ENCODE data around the gene RUBCN. TPM values are rescaled to one million over a fixed set of nuclear protein-coding genes. Genes with fewer than 3 reads are reported as not detected.
"Not testable (repeated sequence)": the region's sequence is repeated elsewhere in the genome, so short reads cannot be mapped to it uniquely, and the experiment has no call there.

Gene RUBCN
- total and polyA plus RNA-seq, 10 of the 15 experiments (the other 5 are each of a cell fraction or from before 2014, with no cell fraction given) = 15.5 to 79.9 (median 40.4) TPM

- ATAC-seq; RAD21 ChIA-PET (ENCODE audit: unreplicated experiment); FAIRE-seq; in situ Hi-C loops (cut with MboI); H3K4me3 ChIP-seq; DNase-seq (ENCODE audit: low read depth, low spot score); H3K4me1 ChIP-seq (ENCODE audit: control insufficient read depth, insufficient read depth, low read length); BruUV-seq (replicated peaks); H3K27me3 ChIP-seq (replicated peaks in 1 of 2; ENCODE audit: control insufficient read depth in 2 of 2, insufficient read depth in 2 of 2, low read length in 1 of 2); H3K9ac ChIP-seq (ENCODE audit: control insufficient read depth, insufficient read depth, low read length); POLR2A ChIA-PET; H3K4me2 ChIP-seq (ENCODE audit: control insufficient read depth, insufficient read depth); SMC1A ChIA-PET (ENCODE audit: uncharacterized antibody, unreplicated experiment); H3K79me2 ChIP-seq (ENCODE audit: control insufficient read depth, insufficient read depth, low read length); H4K20me1 ChIP-seq (ENCODE audit: control insufficient read depth, insufficient read depth); CTCF ChIA-PET; H3K36me3 ChIP-seq (ENCODE audit: control insufficient read depth in 2 of 2, insufficient read depth in 2 of 2, low read length in 1 of 2); H3K27ac ChIP-seq (ENCODE audit: control insufficient read depth, insufficient read depth); H2AFZ ChIP-seq (ENCODE audit: control insufficient read depth, low read depth, low read length); intact Hi-C loops (cut with micrococcal nuclease; ENCODE audit: unreplicated experiment); H3K9me3 ChIP-seq (replicated peaks; ENCODE audit: control insufficient read depth, insufficient read depth, low read length): not testable (repeated sequence)
- 95% methylated on average over 3 of the region's 7 CpGs for WGBS (ENCODE audit: insufficient coverage, insufficient replicate concordance, low lambda C conversion rate, missing lambda C conversion rate)
These were observed 89.1 kb downstream of the RUBCN start for GRCh38 chr3:197647649-197648048.

- H3K9me3 ChIP-seq (replicated peaks; ENCODE audit: control insufficient read depth, insufficient read depth, low read length); H3K27ac ChIP-seq (ENCODE audit: control insufficient read depth, insufficient read depth); POLR2A ChIA-PET; H3K27me3 ChIP-seq (replicated peaks in 1 of 2; ENCODE audit: control insufficient read depth in 2 of 2, insufficient read depth in 2 of 2, low read length in 1 of 2); FAIRE-seq; CTCF ChIA-PET; DNase-seq (ENCODE audit: low read depth, low spot score); in situ Hi-C loops (cut with MboI); H3K9ac ChIP-seq (ENCODE audit: control insufficient read depth, insufficient read depth, low read length); H4K20me1 ChIP-seq (ENCODE audit: control insufficient read depth, insufficient read depth); RAD21 ChIA-PET (ENCODE audit: unreplicated experiment); BruUV-seq (replicated peaks); ATAC-seq; H3K79me2 ChIP-seq (ENCODE audit: control insufficient read depth, insufficient read depth, low read length); H3K4me2 ChIP-seq (ENCODE audit: control insufficient read depth, insufficient read depth); intact Hi-C loops (cut with micrococcal nuclease; ENCODE audit: unreplicated experiment); H2AFZ ChIP-seq (ENCODE audit: control insufficient read depth, low read depth, low read length); H3K4me3 ChIP-seq; SMC1A ChIA-PET (ENCODE audit: uncharacterized antibody, unreplicated experiment); H3K36me3 ChIP-seq (ENCODE audit: control insufficient read depth in 2 of 2, insufficient read depth in 2 of 2, low read length in 1 of 2); H3K4me1 ChIP-seq (ENCODE audit: control insufficient read depth, insufficient read depth, low read length): not testable (repeated sequence)
- 90% methylated on average over 8 of the region's 9 CpGs for WGBS (ENCODE audit: insufficient coverage, insufficient replicate concordance, low lambda C conversion rate, missing lambda C conversion rate)
These were observed 89.5 kb downstream of the RUBCN start for GRCh38 chr3:197647191-197647590.

DNA sequence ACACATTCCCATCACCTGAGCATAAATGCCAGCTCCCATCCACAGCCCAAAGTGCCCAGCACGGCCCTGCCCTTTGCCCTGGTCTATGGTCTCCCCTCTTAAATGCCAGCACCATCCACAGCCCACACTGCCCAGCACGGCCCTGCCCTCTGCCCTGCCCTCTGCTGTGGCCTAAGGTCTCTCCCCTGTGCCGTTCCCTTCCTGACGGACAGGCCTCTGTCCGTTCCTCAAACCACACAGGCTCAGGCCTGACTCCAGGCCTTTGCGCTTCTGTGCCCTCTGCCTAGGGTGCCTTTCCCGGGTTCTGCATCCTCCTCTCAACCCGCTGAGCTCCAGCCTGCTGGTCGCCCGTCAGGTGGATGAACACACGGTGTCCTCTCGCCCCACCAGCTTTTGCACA, 90.4 kb downstream of the RUBCN start:
- BruUV-seq (replicated peaks); H3K9ac ChIP-seq (ENCODE audit: control insufficient read depth, insufficient read depth, low read length); H3K27me3 ChIP-seq (replicated peaks in 1 of 2; ENCODE audit: control insufficient read depth in 2 of 2, insufficient read depth in 2 of 2, low read length in 1 of 2); H3K27ac ChIP-seq (ENCODE audit: control insufficient read depth, insufficient read depth); H3K9me3 ChIP-seq (replicated peaks; ENCODE audit: control insufficient read depth, insufficient read depth, low read length); CTCF ChIA-PET; FAIRE-seq; in situ Hi-C loops (cut with MboI); H3K79me2 ChIP-seq (ENCODE audit: control insufficient read depth, insufficient read depth, low read length); RAD21 ChIA-PET (ENCODE audit: unreplicated experiment); H4K20me1 ChIP-seq (ENCODE audit: control insufficient read depth, insufficient read depth); H3K4me1 ChIP-seq (ENCODE audit: control insufficient read depth, insufficient read depth, low read length); H3K4me3 ChIP-seq; H3K4me2 ChIP-seq (ENCODE audit: control insufficient read depth, insufficient read depth); intact Hi-C loops (cut with micrococcal nuclease; ENCODE audit: unreplicated experiment); ATAC-seq; SMC1A ChIA-PET (ENCODE audit: uncharacterized antibody, unreplicated experiment); POLR2A ChIA-PET; DNase-seq (ENCODE audit: low read depth, low spot score); H3K36me3 ChIP-seq (ENCODE audit: control insufficient read depth in 2 of 2, insufficient read depth in 2 of 2, low read length in 1 of 2); H2AFZ ChIP-seq (ENCODE audit: control insufficient read depth, low read depth, low read length): not testable (repeated sequence)
- 95% methylated on average over 3 of the region's 12 CpGs for whole genome bisulfite sequencing (ENCODE audit: insufficient coverage, insufficient replicate concordance, low lambda C conversion rate, missing lambda C conversion rate)

GRCh38 chr3:197637556-197637955, 99.1 kb downstream of the RUBCN start:
- H3K4me3 ChIP-seq; H4K20me1 ChIP-seq (ENCODE audit: control insufficient read depth, insufficient read depth); intact Hi-C loops (cut with micrococcal nuclease; ENCODE audit: unreplicated experiment); H3K36me3 ChIP-seq (ENCODE audit: control insufficient read depth in 2 of 2, insufficient read depth in 2 of 2, low read length in 1 of 2); H3K27ac ChIP-seq (ENCODE audit: control insufficient read depth, insufficient read depth); RAD21 ChIA-PET (ENCODE audit: unreplicated experiment); H3K4me1 ChIP-seq (ENCODE audit: control insufficient read depth, insufficient read depth, low read length); H3K9me3 ChIP-seq (replicated peaks; ENCODE audit: control insufficient read depth, insufficient read depth, low read length); in situ Hi-C loops (cut with MboI); CTCF ChIA-PET; BruUV-seq (replicated peaks); DNase-seq (ENCODE audit: low read depth, low spot score); H3K79me2 ChIP-seq (ENCODE audit: control insufficient read depth, insufficient read depth, low read length); H2AFZ ChIP-seq (ENCODE audit: control insufficient read depth, low read depth, low read length); POLR2A ChIA-PET; FAIRE-seq; H3K4me2 ChIP-seq (ENCODE audit: control insufficient read depth, insufficient read depth); H3K27me3 ChIP-seq (replicated peaks in 1 of 2; ENCODE audit: control insufficient read depth in 2 of 2, insufficient read depth in 2 of 2, low read length in 1 of 2); H3K9ac ChIP-seq (ENCODE audit: control insufficient read depth, insufficient read depth, low read length); ATAC-seq: not testable (repeated sequence)
- SMC1A ChIA-PET (ENCODE audit: uncharacterized antibody, unreplicated experiment) = interaction anchor here (0.6 kb wide), 1 partner anchor 55 kb away, joined by 3 read pairs; no protein-coding TSS in a partner anchor
- 81% methylated on average over 9 of the region's 10 CpGs for WGBS (ENCODE audit: insufficient coverage, insufficient replicate concordance, low lambda C conversion rate, missing lambda C conversion rate)

Data from GM12878 (cell line).